Parathyroid adenoma (tissue), 2 donors: ENCODE data around the gene RNF125.

ENCODE experiments used
- H2AFZ ChIP-seq: fragments of 300-600 bp; sonication (generic); one replicate; pipeline ENCODE4 v1.7.0; 2017; ENCODE audit warnings: antibody characterized with exemption, mild to moderate bottlenecking
- H3K27ac ChIP-seq: fragments of 300-600 bp; sonication (generic); one replicate; pipeline ENCODE4 v1.7.0; 2017
- H3K27me3 ChIP-seq: fragments of 300-600 bp; sonication (generic); one replicate; pipeline ENCODE4 v1.7.0; 2017; ENCODE audit warnings: low read length; ENCODE audit not compliant: control insufficient read depth, insufficient read depth
- H3K36me3 ChIP-seq: fragments of 300-600 bp; sonication (generic); one replicate; pipeline ENCODE4 v1.7.0; 2017; ENCODE audit warnings: low read length; ENCODE audit not compliant: control insufficient read depth, insufficient read depth
- H3K4me1 ChIP-seq: fragments of 300-600 bp; sonication (generic); one replicate; pipeline ENCODE4 v1.7.0; 2017; ENCODE audit warnings: control low read depth
- H3K4me2 ChIP-seq: fragments of 300-600 bp; sonication (generic); one replicate; pipeline ENCODE4 v1.7.0; 2017; ENCODE audit warnings: low read length
- H3K4me3 ChIP-seq: fragments of 300-600 bp; sonication (generic); one replicate; pipeline ENCODE4 v1.7.0; 2017; ENCODE audit warnings: low read depth, low read length
- H3K79me2 ChIP-seq: fragments of 300-600 bp; sonication (generic); one replicate; pipeline ENCODE4 v1.7.0; 2017; ENCODE audit warnings: control low read depth
- H3K9ac ChIP-seq: fragments of 300-600 bp; sonication (generic); one replicate; pipeline ENCODE4 v1.7.0; 2017; ENCODE audit warnings: mild to moderate bottlenecking
- H3K9me3 ChIP-seq: fragments of 300-600 bp; sonication (generic); one replicate; pipeline ENCODE4 v1.7.0; 2017; ENCODE audit warnings: low read length; ENCODE audit not compliant: control insufficient read depth
- TF ChIP-seq, protein P1 (sequence below): fragments of 300-600 bp; sonication (generic); IDR thresholded peaks from one replicate; pipeline ENCODE4 v1.7.0; 2017; ENCODE audit warnings: antibody characterized with exemption, mild to moderate bottlenecking
- donor health status: primary hyperparathyroidism.

The RNF125 gene

DNA sequence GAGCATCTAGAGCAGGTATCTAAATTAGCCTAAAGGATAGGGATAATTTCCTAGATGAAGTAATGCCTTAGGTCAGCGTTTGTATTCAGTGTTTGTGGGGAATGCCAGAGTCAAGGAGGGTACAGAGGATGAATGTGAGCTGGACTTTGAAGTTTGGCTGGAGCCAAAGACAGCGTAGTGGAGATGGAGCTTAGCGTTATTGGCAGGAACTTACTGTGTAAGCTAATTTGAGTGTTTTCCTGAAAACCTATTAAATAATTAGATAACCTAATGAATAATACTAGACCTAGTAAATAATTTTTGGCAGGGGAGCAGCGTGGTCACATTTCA, 77.2 kb downstream of the RNF125 start:
- H3K36me3 ChIP-seq, result no peaks in the 10 kb centered on the region
- H3K4me1 ChIP-seq, result peaks cover 10% of the 10 kb centered on the region
- peaks cover 50% of the 10 kb centered on the region for H3K79me2 ChIP-seq
- H3K27me3 ChIP-seq, result no peaks in the 10 kb centered on the region
- no peak overlapping the region for H3K9ac ChIP-seq
- H3K4me3 ChIP-seq, result no peak overlapping the region
- H2AFZ ChIP-seq, result no peak overlapping the region
- TF ChIP-seq, protein P1, sequence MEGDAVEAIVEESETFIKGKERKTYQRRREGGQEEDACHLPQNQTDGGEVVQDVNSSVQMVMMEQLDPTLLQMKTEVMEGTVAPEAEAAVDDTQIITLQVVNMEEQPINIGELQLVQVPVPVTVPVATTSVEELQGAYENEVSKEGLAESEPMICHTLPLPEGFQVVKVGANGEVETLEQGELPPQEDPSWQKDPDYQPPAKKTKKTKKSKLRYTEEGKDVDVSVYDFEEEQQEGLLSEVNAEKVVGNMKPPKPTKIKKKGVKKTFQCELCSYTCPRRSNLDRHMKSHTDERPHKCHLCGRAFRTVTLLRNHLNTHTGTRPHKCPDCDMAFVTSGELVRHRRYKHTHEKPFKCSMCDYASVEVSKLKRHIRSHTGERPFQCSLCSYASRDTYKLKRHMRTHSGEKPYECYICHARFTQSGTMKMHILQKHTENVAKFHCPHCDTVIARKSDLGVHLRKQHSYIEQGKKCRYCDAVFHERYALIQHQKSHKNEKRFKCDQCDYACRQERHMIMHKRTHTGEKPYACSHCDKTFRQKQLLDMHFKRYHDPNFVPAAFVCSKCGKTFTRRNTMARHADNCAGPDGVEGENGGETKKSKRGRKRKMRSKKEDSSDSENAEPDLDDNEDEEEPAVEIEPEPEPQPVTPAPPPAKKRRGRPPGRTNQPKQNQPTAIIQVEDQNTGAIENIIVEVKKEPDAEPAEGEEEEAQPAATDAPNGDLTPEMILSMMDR, result no peak
- H3K4me2 ChIP-seq, result no peak overlapping the region
- no peak overlapping the region for H3K27ac ChIP-seq
- no peaks in the 10 kb centered on the region for H3K9me3 ChIP-seq

DNA sequence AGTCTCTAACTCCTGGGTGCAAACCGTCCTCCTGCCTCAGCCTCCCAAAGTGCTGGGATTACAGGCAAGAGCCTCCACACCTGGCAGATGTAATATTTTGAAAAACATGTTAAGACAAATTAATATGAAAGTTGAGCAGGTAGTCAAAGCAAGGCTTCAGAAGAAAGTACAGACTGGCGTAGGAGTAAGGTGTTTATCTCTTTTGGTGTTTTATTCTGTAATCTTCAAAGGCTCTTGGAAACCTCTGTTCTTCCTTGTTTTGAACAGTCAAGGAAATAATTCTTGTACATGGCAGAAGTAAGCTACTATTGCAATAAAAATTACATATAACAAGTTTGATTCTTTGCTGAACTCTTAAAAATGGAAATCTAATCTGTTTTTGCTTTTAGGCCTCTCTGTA, 78.3 kb downstream of the RNF125 start:
- H3K27ac ChIP-seq, result no peak overlapping the region
- H3K9ac ChIP-seq, result no peak overlapping the region
- no peak overlapping the region for H3K4me3 ChIP-seq
- H3K4me2 ChIP-seq, result no peak overlapping the region
- no peaks in the 10 kb centered on the region for H3K9me3 ChIP-seq
- H3K79me2 ChIP-seq, result peaks cover 57% of the 10 kb centered on the region
- TF ChIP-seq, protein P1, result no peak
- H3K4me1 ChIP-seq, result peaks cover 10% of the 10 kb centered on the region
- no peaks in the 10 kb centered on the region for H3K27me3 ChIP-seq
- H3K36me3 ChIP-seq, result no peaks in the 10 kb centered on the region
- H2AFZ ChIP-seq, result no peak overlapping the region

DNA sequence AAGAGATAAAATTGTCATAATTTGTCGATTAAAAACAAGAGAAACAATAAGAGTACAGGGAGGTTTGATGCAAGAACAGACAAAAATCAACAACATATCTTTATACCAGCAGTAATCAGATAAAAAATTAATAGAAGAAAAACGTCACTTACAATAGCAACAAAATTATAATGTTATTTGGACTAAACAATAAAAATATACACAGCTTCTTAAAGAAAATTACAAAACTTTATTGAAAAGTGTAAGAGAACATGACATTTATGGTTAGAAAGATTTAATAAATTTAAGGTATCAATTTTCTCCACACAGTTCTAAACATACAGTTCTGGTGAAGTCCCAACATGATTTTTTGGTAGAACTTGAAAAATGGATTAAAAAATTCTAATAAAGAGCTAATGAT, 85.9 kb downstream of the RNF125 start:
- Histone ChIP-seq H3K36me3 (no peaks in the 10 kb centered on the region), H3K79me2 (peaks cover 68% of the 10 kb centered on the region), H3K4me1 (no peaks in the 10 kb centered on the region), H3K9ac (no peak overlapping the region), H3K9me3 (no peaks in the 10 kb centered on the region), H3K4me3 (no peak overlapping the region), H3K4me2 (no peak overlapping the region), H3K27ac (no peak overlapping the region), H2AFZ (no peak overlapping the region), H3K27me3 (no peaks in the 10 kb centered on the region)
- TF ChIP-seq, protein P1, result no peak

DNA sequence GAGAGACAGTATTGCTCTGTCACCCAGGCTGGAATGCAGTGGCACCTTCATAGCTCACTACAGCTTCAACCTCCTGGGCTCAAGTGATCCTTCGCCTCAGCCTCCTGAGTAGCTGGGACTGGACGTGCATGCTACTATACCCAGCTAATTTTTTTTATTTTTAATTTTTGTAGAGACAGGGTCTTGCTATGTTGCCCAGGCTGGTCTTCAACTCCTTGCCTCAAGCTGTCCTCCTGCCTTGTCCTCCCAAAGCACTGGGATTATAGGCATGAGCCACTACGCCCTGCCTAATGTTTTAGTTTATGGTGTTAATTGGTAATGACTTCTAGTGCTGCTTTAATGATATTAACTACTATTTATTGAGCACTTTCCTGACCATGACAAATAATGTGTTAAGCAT, 91.4 kb downstream of the RNF125 start:
- Histone ChIP-seq H2AFZ (no peak overlapping the region), H3K9ac (no peak overlapping the region), H3K4me1 (no peaks in the 10 kb centered on the region), H3K9me3 (no peaks in the 10 kb centered on the region), H3K27ac (no peak overlapping the region), H3K4me3 (no peak overlapping the region), H3K4me2 (no peak overlapping the region), H3K27me3 (no peaks in the 10 kb centered on the region), H3K79me2 (peaks cover 58% of the 10 kb centered on the region), H3K36me3 (no peaks in the 10 kb centered on the region)
- TF ChIP-seq, protein P1, result no peak

DNA sequence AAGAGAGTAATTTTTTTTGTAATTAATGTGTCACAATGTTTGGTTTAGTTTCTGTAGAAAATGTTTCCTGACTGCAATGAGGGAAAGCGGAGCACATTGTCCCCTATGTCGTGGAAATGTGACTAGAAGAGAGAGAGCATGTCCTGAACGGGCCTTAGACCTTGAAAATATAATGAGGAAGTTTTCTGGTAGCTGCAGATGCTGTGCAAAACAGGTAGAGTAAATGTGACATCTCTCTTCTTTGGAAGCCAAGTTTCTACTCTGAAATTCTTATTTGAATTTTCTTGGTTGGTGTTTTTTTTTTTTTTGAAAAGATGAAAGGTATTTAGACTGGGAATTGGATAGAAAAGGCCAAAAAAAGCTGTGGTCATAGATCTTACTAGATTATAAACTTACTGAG, 93.1 kb downstream of the RNF125 start:
- no peak overlapping the region for H2AFZ ChIP-seq
- TF ChIP-seq, protein P1, result no peak

More for the DNA sequence above, 93.1 kb downstream of the RNF125 start:
- no peaks in the 10 kb centered on the region for H3K36me3 ChIP-seq
- H3K79me2 ChIP-seq, result peaks cover 56% of the 10 kb centered on the region
- no peak overlapping the region for H3K4me3 ChIP-seq
- H3K27me3 ChIP-seq, result no peaks in the 10 kb centered on the region
- H3K9ac ChIP-seq, result no peak overlapping the region
- H3K4me2 ChIP-seq, result no peak overlapping the region
- no peaks in the 10 kb centered on the region for H3K9me3 ChIP-seq
- H3K27ac ChIP-seq, result no peak overlapping the region
- H3K4me1 ChIP-seq, result no peaks in the 10 kb centered on the region
